Astrocyte (in vitro differentiated cells and primary cell): Measurements from ENCODE around the gene OGFOD3. TPM values are rescaled to one million over a fixed set of nuclear protein-coding genes. Genes with fewer than 3 reads are reported as not detected.
"Not testable (repeated sequence)": the region's sequence is repeated elsewhere in the genome, so short reads cannot be mapped to it uniquely, and the experiment has no call there.

Experiments
- DNase-seq: peaks from one replicate; pipeline ENCODE4 v3.0.0-alpha.2; 2010; ENCODE audit warnings: low read depth
- FAIRE-seq: peaks from 2 replicates; lab custom pipeline; 2011; peaks lifted over from hg19 to GRCh38; lab: Jason Lieb, UNC
- H2AFZ ChIP-seq: 2 replicates; pipeline ENCODE4 v1.6.0; 2012; ENCODE audit warnings: low read depth, low read length, inconsistent platforms
- H3K27ac ChIP-seq: 2 replicates; pipeline ENCODE4 v1.5.1; 2011; ENCODE audit warnings: low read depth, low read length, inconsistent platforms
- H3K27me3 ChIP-seq: 2 replicates; pipeline ENCODE4 v1.6.0; 2011; ENCODE audit warnings: low read length, inconsistent platforms; ENCODE audit not compliant: insufficient read depth
- H3K36me3 ChIP-seq: 2 replicates; pipeline ENCODE4 v1.5.1; 2011; ENCODE audit warnings: low read length, inconsistent platforms; ENCODE audit not compliant: insufficient read depth
- H3K4me1 ChIP-seq: 2 replicates; pipeline ENCODE4 v1.5.1; 2011; ENCODE audit warnings: low read length, inconsistent platforms; ENCODE audit not compliant: insufficient read depth
- H3K4me2 ChIP-seq: 2 replicates; pipeline ENCODE4 v1.6.0; 2012; ENCODE audit warnings: low read length, inconsistent platforms
- H3K4me3 ChIP-seq: 2 replicates; pipeline ENCODE4 v1.5.1; 2011; ENCODE audit warnings: low read depth, mild to moderate bottlenecking, low read length, inconsistent platforms; ENCODE audit not compliant: insufficient read depth
- H3K79me2 ChIP-seq: 2 replicates; pipeline ENCODE4 v1.6.0; 2012; ENCODE audit warnings: mild to moderate bottlenecking, low read length, inconsistent platforms; ENCODE audit not compliant: insufficient read depth
- H3K9ac ChIP-seq: 2 replicates; pipeline ENCODE4 v1.6.0; 2012; ENCODE audit warnings: mild to moderate bottlenecking, low read length, inconsistent platforms
- H3K9me3 ChIP-seq: 2 replicates; pipeline ENCODE4 v1.5.1; 2012; ENCODE audit warnings: low read depth, mild to moderate bottlenecking, low read length, inconsistent platforms; ENCODE audit not compliant: insufficient read depth
- H4K20me1 ChIP-seq: 2 replicates; pipeline ENCODE4 v1.6.0; 2012; ENCODE audit warnings: low read length, inconsistent platforms; ENCODE audit not compliant: insufficient read depth
- H3K27ac Mint-ChIP-seq: one replicate; pipeline ENCODE4 v1.8.0; 2021; ENCODE audit warnings: mild to moderate bottlenecking, mixed read lengths; ENCODE audit not compliant: unreplicated experiment
- H3K27me3 Mint-ChIP-seq: one replicate; pipeline ENCODE4 v1.8.0; 2021; ENCODE audit warnings: low read depth, mixed read lengths; ENCODE audit not compliant: unreplicated experiment
- H3K36me3 Mint-ChIP-seq: one replicate; pipeline ENCODE4 v1.8.0; 2021; ENCODE audit warnings: low read depth, mixed read lengths; ENCODE audit not compliant: unreplicated experiment
- H3K4me1 Mint-ChIP-seq: one replicate; pipeline ENCODE4 v1.8.0; 2021; ENCODE audit warnings: low read depth, mixed read lengths; ENCODE audit not compliant: unreplicated experiment
- H3K4me3 Mint-ChIP-seq: one replicate; pipeline ENCODE4 v1.8.0; 2021; ENCODE audit warnings: mild to moderate bottlenecking, moderate library complexity, mixed read lengths; ENCODE audit not compliant: unreplicated experiment
- H3K9me3 Mint-ChIP-seq: one replicate; pipeline ENCODE4 v1.8.0; 2021; ENCODE audit warnings: mild to moderate bottlenecking, mixed read lengths; ENCODE audit not compliant: unreplicated experiment
- CTCF ChIP-seq: IDR thresholded peaks from 2 replicates; pipeline ENCODE4 v1.5.1; 2011; ENCODE audit warnings: low read depth, mild to moderate bottlenecking, inconsistent platforms, low read length, moderate library complexity; ENCODE audit not compliant: insufficient read depth
- EZH2 ChIP-seq: IDR thresholded peaks from 2 replicates; pipeline ENCODE4 v1.6.1; 2012; ENCODE audit warnings: mild to moderate bottlenecking, low read length, inconsistent platforms; ENCODE audit not compliant: insufficient read depth
- total RNA-seq: library from RNA; stranded (reverse); gene quantifications from 2 replicates; pipeline ENCODE4 v1.2.1, GENCODE V29; 2021

OGFOD3 gene
- total RNA-seq, 1 donor from 2014 or later = 20.9 TPM

- FAIRE-seq = no peak
- peaks cover 18% of the 10 kb centered on the region for H3K27me3 ChIP-seq
- Mint-ChIP-seq H3K4me3 (no peak overlapping the region), H3K36me3 (no peaks in the 10 kb centered on the region), H3K27ac (no peak overlapping the region), H3K4me1 (no peaks in the 10 kb centered on the region), H3K9me3 (no peaks in the 10 kb centered on the region), H3K27me3 (peaks cover 30% of the 10 kb centered on the region)
- no peaks in the 10 kb centered on the region for H3K4me1 ChIP-seq
- H3K27ac ChIP-seq = no peak overlapping the region
- TF ChIP-seq CTCF = no peak
- TF ChIP-seq EZH2 = no peak
- H3K79me2 ChIP-seq = no peaks in the 10 kb centered on the region
- DNase-seq = no peak
- H4K20me1 ChIP-seq = peaks cover 4% of the 10 kb centered on the region
- no peaks in the 10 kb centered on the region for H3K36me3 ChIP-seq
- no peak overlapping the region for H3K4me3 ChIP-seq
- H3K9me3 ChIP-seq = no peaks in the 10 kb centered on the region
- no peak overlapping the region for H3K9ac ChIP-seq
- no peak overlapping the region for H3K4me2 ChIP-seq
- H2AFZ ChIP-seq = no peak overlapping the region
Observed at GRCh38 chr17:82382933-82383255, 35.5 kb downstream of the OGFOD3 start.

GRCh38 chr17:82382220-82382932 lies 36.0 kb downstream of the OGFOD3 start:
- FAIRE-seq, H3K27ac ChIP-seq, H3K36me3 ChIP-seq, DNase-seq, H3K4me3 Mint-ChIP-seq, H4K20me1 ChIP-seq, H3K4me2 ChIP-seq, H3K4me1 ChIP-seq, H3K9me3 Mint-ChIP-seq, H3K9ac ChIP-seq, H2AFZ ChIP-seq, H3K36me3 Mint-ChIP-seq, H3K79me2 ChIP-seq, H3K4me1 Mint-ChIP-seq, H3K9me3 ChIP-seq, H3K4me3 ChIP-seq, H3K27ac Mint-ChIP-seq: not testable (repeated sequence)
- H3K27me3 ChIP-seq = peaks cover 15% of the 10 kb centered on the region
- peaks cover 28% of the 10 kb centered on the region for H3K27me3 Mint-ChIP-seq

- H3K4me1 ChIP-seq, H3K36me3 Mint-ChIP-seq, H3K36me3 ChIP-seq, H2AFZ ChIP-seq, H3K4me3 Mint-ChIP-seq, H3K79me2 ChIP-seq, H3K9me3 Mint-ChIP-seq, H3K4me2 ChIP-seq, H3K4me3 ChIP-seq, H3K9ac ChIP-seq, DNase-seq, H3K27ac ChIP-seq, H3K27ac Mint-ChIP-seq, H3K9me3 ChIP-seq, H3K4me1 Mint-ChIP-seq, FAIRE-seq, H4K20me1 ChIP-seq: not testable (repeated sequence)
- H3K27me3 ChIP-seq = peaks cover 15% of the 10 kb centered on the region
- H3K27me3 Mint-ChIP-seq = peaks cover 29% of the 10 kb centered on the region
Observed at GRCh38 chr17:82381703-82382009, 36.7 kb downstream of the OGFOD3 start.
